IMR-90 (cell line): ENCODE data around the gene CTNND2. TPM values are rescaled to one million over a fixed set of nuclear protein-coding genes. Genes with fewer than 3 reads are reported as not detected.

Source experiments
- ATAC-seq: fragments of 200-7000 bp; cut with Tn5 transposase; 2 replicates; pipeline ENCODE4 v1.9.1; 2020; ENCODE audit warnings: low read depth, mild to moderate bottlenecking, moderate library complexity
- BruUV-seq: library from RNA; stranded (reverse); fragments of 400-500 nt; replicated peaks from 2 replicates; lab custom pipeline; 2021; lab: Mats Ljungman, UMichigan
- CTCF ChIA-PET: fragments of 300-600 bp; formaldehyde crosslinking; extraction: SDS; loops from one replicate; lab custom pipeline; 2021; ENCODE audit warnings: antibody characterized with exemption; lab: Yijun Ruan, JAX
- POLR2A ChIA-PET: fragments of 300-600 bp; sonication (Branson Sonifier 250); formaldehyde crosslinking; loops from one replicate; lab custom pipeline; 2022; ENCODE audit warnings: antibody characterized with exemption; ENCODE audit not compliant: unreplicated experiment; lab: Charles Lee
- DNase-seq: peaks from one replicate; pipeline ENCODE4 v3.0.0; 2013
- H2AFZ ChIP-seq: replicated peaks from 2 replicates; pipeline ENCODE3; 2013; ENCODE audit warnings: low read length, mild to moderate bottlenecking; ENCODE audit not compliant: poor library complexity
- H2AK5ac ChIP-seq: 2 replicates; pipeline ENCODE4 v1.6.1; 2013; ENCODE audit warnings: low read depth, low read length, inconsistent platforms
- H2AK9ac ChIP-seq: replicated peaks from 2 replicates; pipeline ENCODE3; 2013; ENCODE audit warnings: mild to moderate bottlenecking, low read depth, low read length, moderate library complexity; ENCODE audit not compliant: poor library complexity
- H2BK120ac ChIP-seq: 2 replicates; pipeline ENCODE4 v1.6.1; 2013; ENCODE audit warnings: low read depth, low read length, inconsistent platforms
- H2BK15ac ChIP-seq: 3 replicates; pipeline ENCODE4 v1.6.1; 2013; ENCODE audit warnings: low read depth, low read length, inconsistent platforms
- H2BK20ac ChIP-seq: 2 replicates; pipeline ENCODE4 v1.6.1; 2013; ENCODE audit warnings: low read depth, mild to moderate bottlenecking, inconsistent platforms, low read length, moderate library complexity
- H2BK5ac ChIP-seq: 2 replicates; pipeline ENCODE4 v1.6.1; 2013; ENCODE audit warnings: mild to moderate bottlenecking, low read depth, low read length, inconsistent platforms; ENCODE audit not compliant: poor library complexity, severe bottlenecking
- H3K14ac ChIP-seq: replicated peaks from 2 replicates; pipeline ENCODE4 v1.6.1; 2013; ENCODE audit warnings: low read depth, low read length, inconsistent platforms
- H3K18ac ChIP-seq: 2 replicates; pipeline ENCODE4 v1.6.1; 2013; ENCODE audit warnings: low read depth, low read length, control low read depth
- H3K23ac ChIP-seq: 2 replicates; pipeline ENCODE4 v1.6.1; 2013; ENCODE audit warnings: low read depth, low read length, inconsistent platforms
- H3K27ac ChIP-seq: 2 replicates; pipeline ENCODE4 v1.5.1; 2013; ENCODE audit warnings: mild to moderate bottlenecking, control low read depth, low read length; ENCODE audit not compliant: insufficient read depth
- H3K27me3 ChIP-seq: 2 replicates; pipeline ENCODE4 v1.6.1; 2013; ENCODE audit warnings: low read length; ENCODE audit not compliant: control insufficient read depth, insufficient read depth
- H3K36me3 ChIP-seq: 2 replicates; pipeline ENCODE4 v1.6.1; 2013; ENCODE audit warnings: low read length, mixed read lengths; ENCODE audit not compliant: control insufficient read depth, insufficient read depth
- H3K4ac ChIP-seq: 2 replicates; pipeline ENCODE4 v1.6.1; 2013; ENCODE audit warnings: low read depth, low read length, inconsistent platforms
- H3K4me1 ChIP-seq: 2 replicates; pipeline ENCODE4 v1.6.1; 2013; ENCODE audit warnings: low read length, mixed read lengths; ENCODE audit not compliant: control insufficient read depth, insufficient read depth
- H3K4me2 ChIP-seq: 2 replicates; pipeline ENCODE4 v1.6.1; 2013; ENCODE audit warnings: low read depth, mild to moderate bottlenecking, control low read depth, low read length, moderate library complexity
- H3K4me3 ChIP-seq: 2 replicates; pipeline ENCODE4 v1.5.1; 2013; ENCODE audit warnings: low read depth, mild to moderate bottlenecking, control low read depth, low read length, moderate library complexity; ENCODE audit not compliant: insufficient read depth
- H3K56ac ChIP-seq: 2 replicates; pipeline ENCODE4 v1.6.1; 2013; ENCODE audit warnings: low read length, inconsistent platforms; ENCODE audit not compliant: insufficient read depth; ENCODE audit errors: extremely low read depth
- H3K79me1 ChIP-seq, 2 experiments: 2 replicates each; pipeline ENCODE4 v1.6.1; 2013; ENCODE audit warnings: low read length in 2 of 2, inconsistent platforms in 1 of 2, low read depth in 1 of 2
- H3K9ac ChIP-seq: 2 replicates; pipeline ENCODE4 v1.6.1; 2013; ENCODE audit warnings: low read depth, low read length, control low read depth
- H3K9me1 ChIP-seq: 2 replicates; pipeline ENCODE4 v1.6.1; 2013; ENCODE audit warnings: low read length, inconsistent platforms; ENCODE audit not compliant: insufficient read depth
- H3K9me3 ChIP-seq: 2 replicates; pipeline ENCODE4 v1.6.1; 2013; ENCODE audit warnings: low read length; ENCODE audit not compliant: control insufficient read depth, insufficient read depth
- H4K20me1 ChIP-seq: 2 replicates; pipeline ENCODE4 v1.6.1; 2013; ENCODE audit warnings: low read length, inconsistent platforms; ENCODE audit not compliant: insufficient read depth
- H4K5ac ChIP-seq: 2 replicates; pipeline ENCODE4 v1.6.1; 2013; ENCODE audit warnings: mild to moderate bottlenecking, low read depth, low read length, control low read depth
- H4K8ac ChIP-seq, 2 experiments: 2 replicates each; pipeline ENCODE4 v1.6.1; 2013; ENCODE audit warnings: low read depth in 2 of 2, low read length in 2 of 2, control low read depth in 1 of 2, inconsistent platforms in 1 of 2
- H4K91ac ChIP-seq: 2 replicates; pipeline ENCODE4 v1.6.1; 2013; ENCODE audit warnings: low read depth, low read length, inconsistent platforms; ENCODE audit not compliant: insufficient read depth
- BHLHE40 ChIP-seq: fragments of 150-350 bp; IDR thresholded peaks from 2 replicates; pipeline ENCODE4 v1.6.1; 2016; ENCODE audit warnings: mild to moderate bottlenecking, low read depth, low read length
- CEBPB ChIP-seq: IDR thresholded peaks from 2 replicates; pipeline ENCODE4 v1.6.1; 2012; ENCODE audit warnings: low read depth, low read length, improper control_type of control experiment
- FOS ChIP-seq: fragments of 150-350 bp; IDR thresholded peaks from 2 replicates; pipeline ENCODE4 v1.6.1; 2016; ENCODE audit warnings: low read depth, low read length
- MAZ ChIP-seq: IDR thresholded peaks from 2 replicates; pipeline ENCODE4 v1.6.1; 2012; ENCODE audit warnings: low read depth, mild to moderate bottlenecking, low read length, improper control_type of control experiment, moderate library complexity, borderline replicate concordance
- NFE2L2 ChIP-seq: fragments of 150-350 bp; IDR thresholded peaks from 2 replicates; pipeline ENCODE4 v1.6.1; 2016; ENCODE audit warnings: low read depth, mild to moderate bottlenecking, low read length
- RCOR1 ChIP-seq: IDR thresholded peaks from 2 replicates; pipeline ENCODE4 v1.6.1; 2012; ENCODE audit warnings: mild to moderate bottlenecking, low read length, improper control_type of control experiment; ENCODE audit not compliant: insufficient replicate concordance
- SMC3 ChIP-seq: fragments of 150-350 bp; IDR thresholded peaks from 2 replicates; pipeline ENCODE4 v1.6.1; 2016; ENCODE audit warnings: low read depth, mild to moderate bottlenecking, antibody characterized with exemption, low read length, moderate library complexity
- WGBS, 2 experiments: methylation state at CpG; one replicate each; pipeline versions ENCODE4 v1.1.5 to v1.1.7; 2013; ENCODE audit warnings: missing lambda C conversion rate in 2 of 2; ENCODE audit not compliant: insufficient read length in 1 of 2; ENCODE audit errors: extremely low coverage in 2 of 2; 5-methylcytosine and 5-hydroxymethylcytosine counted together
- dilution Hi-C: fragments of 300-500 bp; cut with HindIII; formaldehyde crosslinking; loops from one replicate; pipeline ENCODE4 v1.14.3; 2018; ENCODE audit warnings: low sequenced_read_pairs; ENCODE audit not compliant: unreplicated experiment
- in situ Hi-C: fragments of 300-500 bp; cut with MboI; formaldehyde crosslinking; loops from 3 replicates; pipeline ENCODE4 v1.14.3; 2019; ENCODE audit warnings: low sequenced_read_pairs, inconsistent platforms, mixed read lengths
- intact Hi-C: fragments of 100-400 bp; cut with micrococcal nuclease; formaldehyde crosslinking; loops from 2 replicates; pipeline ENCODE4 v1.10.0; 2022
- polyA plus RNA-seq, 3 experiments: library from polyadenylated mRNA; depleted of rRNA; stranded (reverse); fragments of >200 nt; gene quantifications; 2 replicates each; pipeline ENCODE4 v1.2.3, GENCODE V29; 2012; ENCODE audit warnings: low replicate concordance in 1 of 3
- total RNA-seq: library from RNA; depleted of rRNA; stranded (reverse); fragments of >200 nt; gene quantifications from 2 replicates; pipeline ENCODE4 v1.2.3, GENCODE V29; 2012

CTNND2 gene
- total and polyA plus RNA-seq, 2 of the 4 experiments (the other 2 are of a cell fraction): not detected

GRCh38 chr5:11863911-11864310 lies 40.3 kb downstream of the CTNND2 start:
- ChIA-PET CTCF (no interaction called here), POLR2A (no interaction called here)
- no TSS peak for BruUV-seq
- Histone ChIP-seq H2BK20ac (no peak overlapping the region), H4K91ac (no peak overlapping the region), H4K5ac (no peak overlapping the region), H2AK9ac (no peak overlapping the region), H3K27ac (no peak overlapping the region), H3K9me1 (no peaks in the 10 kb centered on the region), H3K36me3 (no peaks in the 10 kb centered on the region), H4K8ac (no peak overlapping the region), H3K4ac (no peak overlapping the region), H2BK120ac (no peak overlapping the region), H3K27me3 (no peaks in the 10 kb centered on the region), H2BK15ac (no peak overlapping the region), H3K79me1 (no peaks in the 10 kb centered on the region), H3K9me3 (peaks cover 5% of the 10 kb centered on the region), H3K23ac (no peak overlapping the region), H2AK5ac (no peak overlapping the region), H2BK5ac (no peak overlapping the region), H3K4me2 (no peak overlapping the region), H3K18ac (no peak overlapping the region), H3K4me1 (no peaks in the 10 kb centered on the region), H3K14ac (no peak overlapping the region), H3K4me3 (no peak overlapping the region), H4K20me1 (no peaks in the 10 kb centered on the region), H2AFZ (no peak overlapping the region), H3K9ac (no peak overlapping the region), H3K56ac (no peak overlapping the region)
- 18% methylated on average over 2 of the region's 10 CpGs; no CpG with 5 or more reads in 1 of the 2 experiments for WGBS, 2 experiments
- dilution Hi-C loops: no loop called here
- in situ Hi-C loops: no loop called here
- TF ChIP-seq NFE2L2 (no peak), BHLHE40 (no peak), FOS (no peak), CEBPB (no peak), MAZ (no peak), SMC3 (no peak), RCOR1 (no peak)
- intact Hi-C loops: no loop called here
- DNase-seq (no peak), ATAC-seq (no peak)
